Measurements from ENCODE around the gene SEMA3E.

GRCh38 chr7:83672157-83672556 is 23.2 kb upstream of the SEMA3E start:
- TF ChIP-seq CTCF (conservative IDR thresholded peaks at IDR 0.05; ENCODE audit: low read length) (no peak), EZH2phosphoT487 (IDR thresholded peaks at IDR 0.05; ENCODE audit: borderline replicate concordance) (no peak)
